ENCODE results near the gene SLC25A25. TPM values are rescaled to one million over a fixed set of nuclear protein-coding genes. Genes with fewer than 3 reads are reported as not detected.

SLC25A25 gene
- total RNA-seq, 1 donor from 2014 or later: 34.7 TPM

DNA sequence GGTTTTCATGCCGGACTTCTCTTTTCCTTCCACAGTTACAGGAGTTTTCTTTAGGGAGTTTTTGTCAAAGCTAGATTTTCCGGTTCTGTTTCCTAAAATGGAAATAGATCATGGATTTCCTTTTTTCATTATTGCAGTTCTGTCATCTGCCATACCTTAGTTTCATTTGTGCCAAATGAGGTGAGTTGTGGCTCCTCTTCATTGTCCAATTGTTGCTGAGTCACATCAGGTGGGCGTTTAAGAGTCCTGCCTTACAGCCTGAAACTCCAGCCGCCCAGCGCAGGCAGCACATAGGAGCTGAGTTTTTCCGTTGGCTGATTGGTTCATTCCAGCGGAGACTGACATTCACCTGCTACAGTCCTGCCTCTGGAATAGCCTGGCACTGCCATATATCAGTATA lies 14.1 kb downstream of the SLC25A25 start:
- Histone ChIP-seq H3K4me1 (peaks cover 47% of the 10 kb centered on the region), H3K27me3 (no peaks in the 10 kb centered on the region), H3K9me3 (no peaks in the 10 kb centered on the region), H3K36me3 (peaks cover 5% of the 10 kb centered on the region), H3K4me3 (no peak overlapping the region), H3K27ac (peak overlapping the region; percentile 66)
- intact Hi-C loops (cut with DNase I): no loop called here
- ATAC-seq (no peak), DNase-seq (no peak)
- TF ChIP-seq, protein P1, sequence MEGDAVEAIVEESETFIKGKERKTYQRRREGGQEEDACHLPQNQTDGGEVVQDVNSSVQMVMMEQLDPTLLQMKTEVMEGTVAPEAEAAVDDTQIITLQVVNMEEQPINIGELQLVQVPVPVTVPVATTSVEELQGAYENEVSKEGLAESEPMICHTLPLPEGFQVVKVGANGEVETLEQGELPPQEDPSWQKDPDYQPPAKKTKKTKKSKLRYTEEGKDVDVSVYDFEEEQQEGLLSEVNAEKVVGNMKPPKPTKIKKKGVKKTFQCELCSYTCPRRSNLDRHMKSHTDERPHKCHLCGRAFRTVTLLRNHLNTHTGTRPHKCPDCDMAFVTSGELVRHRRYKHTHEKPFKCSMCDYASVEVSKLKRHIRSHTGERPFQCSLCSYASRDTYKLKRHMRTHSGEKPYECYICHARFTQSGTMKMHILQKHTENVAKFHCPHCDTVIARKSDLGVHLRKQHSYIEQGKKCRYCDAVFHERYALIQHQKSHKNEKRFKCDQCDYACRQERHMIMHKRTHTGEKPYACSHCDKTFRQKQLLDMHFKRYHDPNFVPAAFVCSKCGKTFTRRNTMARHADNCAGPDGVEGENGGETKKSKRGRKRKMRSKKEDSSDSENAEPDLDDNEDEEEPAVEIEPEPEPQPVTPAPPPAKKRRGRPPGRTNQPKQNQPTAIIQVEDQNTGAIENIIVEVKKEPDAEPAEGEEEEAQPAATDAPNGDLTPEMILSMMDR (IDR thresholded peaks at IDR 0.05): no peak

DNA sequence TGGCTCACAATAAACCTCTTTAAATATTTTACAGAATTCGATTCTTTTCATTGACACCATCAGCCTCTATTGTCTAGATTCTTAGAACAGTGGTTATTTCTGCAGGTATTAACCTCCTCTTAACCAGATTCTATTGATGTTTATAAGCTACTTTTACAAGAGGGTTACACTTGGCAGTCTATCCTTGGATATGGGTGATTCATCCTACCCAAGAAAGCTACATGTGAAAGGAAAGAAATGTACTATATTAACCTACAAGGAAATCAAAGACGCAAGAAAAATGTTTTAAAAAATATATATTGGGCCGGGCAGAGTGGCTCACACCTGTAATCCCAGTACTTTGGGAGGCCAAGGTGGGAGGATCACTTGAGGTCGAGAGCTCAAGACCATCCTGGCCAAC lies 16.7 kb downstream of the SLC25A25 start:
- Histone ChIP-seq H3K9me3 (no peaks in the 10 kb centered on the region), H3K36me3 (peaks cover 5% of the 10 kb centered on the region), H3K4me1 (peaks cover 37% of the 10 kb centered on the region), H3K4me3 (no peak overlapping the region), H3K27me3 (no peaks in the 10 kb centered on the region), H3K27ac (no peak overlapping the region)
- ATAC-seq: no peak
- intact Hi-C loops (cut with DNase I): no loop called here
- DNase-seq: no peak
- TF ChIP-seq, protein P1 (IDR thresholded peaks at IDR 0.05): no peak

DNA sequence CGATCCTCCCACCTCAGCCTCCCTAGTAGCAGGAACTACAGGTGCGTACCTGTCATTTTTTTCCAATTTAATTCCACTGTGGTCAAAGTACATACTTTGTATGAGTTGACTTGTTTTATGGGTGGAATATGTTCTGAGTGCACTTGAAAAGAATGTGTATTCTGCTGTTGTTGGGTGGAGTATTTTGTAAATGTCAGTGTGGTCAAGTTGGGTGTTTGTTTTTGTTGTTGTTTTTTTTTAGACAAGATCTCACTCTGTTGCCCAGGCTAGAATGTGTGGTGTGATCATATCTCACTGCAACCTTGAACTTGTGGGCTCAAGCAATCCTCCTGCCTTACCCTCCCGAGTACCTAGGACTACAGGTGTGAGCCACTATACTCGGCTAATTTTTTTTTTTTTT lies 17.9 kb downstream of the SLC25A25 start:
- ATAC-seq: no peak
- no peak for DNase-seq
- no peak overlapping the region for H3K27ac ChIP-seq
- peaks cover 36% of the 10 kb centered on the region for H3K4me1 ChIP-seq
- H3K9me3 ChIP-seq: no peaks in the 10 kb centered on the region
- H3K27me3 ChIP-seq: no peaks in the 10 kb centered on the region
- intact Hi-C loops (cut with DNase I): no loop called here
- no peak overlapping the region for H3K4me3 ChIP-seq
- TF ChIP-seq, protein P1 (IDR thresholded peaks at IDR 0.05): no peak
- H3K36me3 ChIP-seq: peaks cover 5% of the 10 kb centered on the region

DNA sequence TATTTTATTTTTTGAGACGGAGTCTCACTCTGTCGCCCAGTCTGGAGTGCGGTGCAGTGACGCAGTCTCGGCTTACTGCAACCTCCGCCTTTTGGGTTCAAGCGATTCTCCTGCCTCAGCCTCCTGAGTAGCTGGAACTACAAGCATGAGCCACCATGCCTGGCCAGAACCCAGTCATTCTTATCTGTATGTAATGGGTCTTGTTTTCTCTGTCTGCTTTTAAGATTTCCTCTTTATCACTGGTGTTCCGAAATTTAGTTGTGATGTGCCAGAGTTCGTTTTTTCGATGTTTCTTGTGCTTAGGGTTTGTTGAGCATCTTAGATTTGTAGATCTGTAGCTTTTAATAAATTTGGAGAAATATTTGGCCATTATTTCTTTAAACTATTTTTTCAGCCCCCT lies 19.2 kb downstream of the SLC25A25 start:
- DNase-seq (no peak), ATAC-seq (no peak)
- Histone ChIP-seq H3K9me3 (no peaks in the 10 kb centered on the region), H3K4me1 (peaks cover 35% of the 10 kb centered on the region), H3K27me3 (no peaks in the 10 kb centered on the region), H3K4me3 (no peak overlapping the region), H3K27ac (no peak overlapping the region), H3K36me3 (peaks cover 3% of the 10 kb centered on the region)
- intact Hi-C loops (cut with DNase I): no loop called here
- TF ChIP-seq, protein P1 (IDR thresholded peaks at IDR 0.05): no peak

DNA sequence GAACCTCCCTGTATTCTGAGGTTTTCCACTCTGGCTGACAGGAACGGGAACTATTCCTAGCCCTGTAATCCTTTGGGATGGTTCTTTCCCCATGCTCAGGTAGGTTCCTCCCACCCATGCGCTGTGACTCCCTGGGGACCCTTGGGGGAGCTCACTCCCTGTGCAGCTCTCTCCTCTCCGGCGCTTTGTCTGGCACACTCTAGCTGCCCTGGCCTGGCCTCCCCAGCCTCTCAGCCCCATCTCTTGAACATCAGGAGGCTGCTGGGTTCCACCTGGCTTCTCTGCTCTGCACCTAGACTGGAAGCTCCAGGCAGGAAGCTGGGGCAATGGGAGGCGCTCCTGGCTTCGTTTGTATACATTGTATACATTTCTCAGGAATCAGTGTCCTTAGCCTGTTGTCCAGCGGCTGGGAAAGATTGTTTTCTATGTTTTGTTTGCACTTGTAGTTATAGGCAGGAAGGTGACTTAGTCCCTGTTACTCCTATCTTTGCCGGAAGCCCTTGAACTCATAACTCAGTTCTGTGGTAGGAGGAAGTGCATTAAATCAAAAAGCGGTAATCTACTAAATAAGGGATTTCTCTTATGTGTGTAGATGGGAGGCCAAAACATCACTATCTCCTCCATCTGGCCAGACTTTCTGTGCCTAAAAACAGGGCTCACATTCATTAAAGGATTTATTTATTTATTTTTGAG lies 20.4 kb downstream of the SLC25A25 start:
- Histone ChIP-seq H3K4me1 (peaks cover 40% of the 10 kb centered on the region), H3K9me3 (no peaks in the 10 kb centered on the region), H3K27ac (no peak overlapping the region), H3K4me3 (no peak overlapping the region), H3K27me3 (no peaks in the 10 kb centered on the region), H3K36me3 (no peaks in the 10 kb centered on the region)
- TF ChIP-seq, protein P1 (IDR thresholded peaks at IDR 0.05): no peak
- DNase-seq (no peak), ATAC-seq (no peak)
- intact Hi-C loops (cut with DNase I): no loop called here

DNA sequence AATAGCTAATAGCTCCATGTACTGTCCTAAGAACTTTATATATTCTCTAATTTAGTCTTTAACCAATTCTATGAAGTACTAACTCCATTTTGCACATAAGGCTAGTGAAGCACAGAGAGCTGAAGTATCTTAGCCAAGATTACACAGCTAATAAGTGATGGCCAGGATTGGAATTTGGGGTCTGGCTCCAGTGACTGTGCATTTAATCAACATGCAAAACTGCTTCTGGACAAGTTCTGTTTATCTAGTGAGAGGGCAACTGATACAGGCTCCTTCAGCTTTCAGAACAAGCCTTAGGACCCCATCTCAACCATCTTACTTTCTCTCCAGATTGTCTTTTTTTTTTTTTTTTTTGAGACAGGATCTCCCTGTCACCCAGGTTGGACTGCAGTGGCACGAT lies 21.3 kb downstream of the SLC25A25 start:
- Histone ChIP-seq H3K27me3 (no peaks in the 10 kb centered on the region), H3K4me3 (no peak overlapping the region), H3K27ac (no peak overlapping the region), H3K9me3 (no peaks in the 10 kb centered on the region), H3K36me3 (no peaks in the 10 kb centered on the region), H3K4me1 (peaks cover 49% of the 10 kb centered on the region)
- intact Hi-C loops (cut with DNase I): no loop called here
- DNase-seq (no peak), ATAC-seq (no peak)
- TF ChIP-seq, protein P1 (IDR thresholded peaks at IDR 0.05): no peak

Data from upper lobe of right lung (tissue), 1 donor.